Measurements from ENCODE around the gene UBN1. TPM values are rescaled to one million over a fixed set of nuclear protein-coding genes. Genes with fewer than 3 reads are reported as not detected.

Gene UBN1
- polyA plus RNA-seq, 1 donor (not counting 4 experiments of a cell fraction or from before 2014, with no cell fraction given), result 11.5 TPM

GRCh38 chr16:4805231-4805630 is 42.0 kb upstream of the UBN1 start:
- no peak overlapping the region for H2AFZ ChIP-seq (ENCODE audit: control insufficient read depth, low read length)
- no peaks in the 10 kb centered on the region for H4K20me1 ChIP-seq (ENCODE audit: control insufficient read depth, extremely low read depth, insufficient read depth, low read length)
- no peak for TF ChIP-seq CTCF (optimal IDR thresholded peaks at IDR 0.05 in 1 of 3, IDR thresholded peaks at IDR 0.05 in 1 of 3, conservative IDR thresholded peaks at IDR 0.05 in 1 of 3; ENCODE audit: extremely low read depth in 1 of 3, insufficient read depth in 2 of 3, low read length in 3 of 3)
- no peak for TF ChIP-seq EZH2 (IDR thresholded peaks at IDR 0.05; ENCODE audit: low read length)
- H3K79me2 ChIP-seq (ENCODE audit: control insufficient read depth, insufficient read depth, low read length), result no peaks in the 10 kb centered on the region
- DNase-seq (ENCODE audit: low read depth, low spot score) (no peak), FAIRE-seq (no peak)
- no peak overlapping the region for H3K9ac ChIP-seq (ENCODE audit: control insufficient read depth, extremely low read depth, insufficient read depth, low read length)
- dilution Hi-C loops (cut with MboI; ENCODE audit: extremely low pct_ligation_motif_present, low sequenced_read_pairs), result no loop called here
- H3K27me3 ChIP-seq (ENCODE audit: control insufficient read depth, extremely low read depth, insufficient read depth, low read length), result no peaks in the 10 kb centered on the region
- H3K9me1 ChIP-seq (ENCODE audit: control insufficient read depth, extremely low read depth, insufficient read depth, low read length), result no peaks in the 10 kb centered on the region
- peaks cover 8 to 13% of the 10 kb centered on the region in 2 experiments for H3K36me3 ChIP-seq (ENCODE audit: control insufficient read depth in 2 of 2, extremely low read depth in 1 of 2, insufficient read depth in 2 of 2, low read length in 2 of 2)
- H3K27ac ChIP-seq (ENCODE audit: control insufficient read depth, insufficient read depth, low read length), result no peak overlapping the region
- no peaks in the 10 kb centered on the region for H3K9me3 ChIP-seq (ENCODE audit: control insufficient read depth, low read depth, low read length)
- peaks cover 22% of the 10 kb centered on the region for H3K4me1 ChIP-seq (ENCODE audit: control insufficient read depth, extremely low read depth, insufficient read depth, low read length)
- H3K4me2 ChIP-seq (ENCODE audit: control insufficient read depth, extremely low read depth, insufficient read depth, low read depth, low read length), result no peak overlapping the region
- no peak overlapping the region for H3K4me3 ChIP-seq (ENCODE audit: control insufficient read depth in 2 of 3, extremely low read depth in 1 of 3, insufficient read depth in 2 of 3, low read depth in 1 of 3, low read length in 3 of 3)

GRCh38 chr16:4806280-4806679 is 41.0 kb upstream of the UBN1 start:
- FAIRE-seq (no peak), DNase-seq (ENCODE audit: low read depth, low spot score) (no peak)
- H3K4me2 ChIP-seq (ENCODE audit: control insufficient read depth, extremely low read depth, insufficient read depth, low read depth, low read length), result no peak overlapping the region
- H3K9me3 ChIP-seq (ENCODE audit: control insufficient read depth, low read depth, low read length), result no peaks in the 10 kb centered on the region
- H2AFZ ChIP-seq (ENCODE audit: control insufficient read depth, low read length), result no peak overlapping the region
- no peak overlapping the region for H3K9ac ChIP-seq (ENCODE audit: control insufficient read depth, extremely low read depth, insufficient read depth, low read length)
- H3K36me3 ChIP-seq (ENCODE audit: control insufficient read depth in 2 of 2, extremely low read depth in 1 of 2, insufficient read depth in 2 of 2, low read length in 2 of 2), result peaks cover 12 to 18% of the 10 kb centered on the region in 2 experiments
- no peaks in the 10 kb centered on the region for H4K20me1 ChIP-seq (ENCODE audit: control insufficient read depth, extremely low read depth, insufficient read depth, low read length)
- H3K27me3 ChIP-seq (ENCODE audit: control insufficient read depth, extremely low read depth, insufficient read depth, low read length), result no peaks in the 10 kb centered on the region
- peaks cover 13% of the 10 kb centered on the region for H3K4me1 ChIP-seq (ENCODE audit: control insufficient read depth, extremely low read depth, insufficient read depth, low read length)
- no peaks in the 10 kb centered on the region for H3K9me1 ChIP-seq (ENCODE audit: control insufficient read depth, extremely low read depth, insufficient read depth, low read length)
- H3K27ac ChIP-seq (ENCODE audit: control insufficient read depth, insufficient read depth, low read length), result no peak overlapping the region
- H3K79me2 ChIP-seq (ENCODE audit: control insufficient read depth, insufficient read depth, low read length), result no peaks in the 10 kb centered on the region
- no peak overlapping the region for H3K4me3 ChIP-seq (ENCODE audit: control insufficient read depth in 2 of 3, extremely low read depth in 1 of 3, insufficient read depth in 2 of 3, low read depth in 1 of 3, low read length in 3 of 3)
- dilution Hi-C loops (cut with MboI; ENCODE audit: extremely low pct_ligation_motif_present, low sequenced_read_pairs), result no loop called here
- TF ChIP-seq EZH2 (IDR thresholded peaks at IDR 0.05; ENCODE audit: low read length), result no peak
- TF ChIP-seq CTCF (optimal IDR thresholded peaks at IDR 0.05 in 1 of 3, IDR thresholded peaks at IDR 0.05 in 1 of 3, conservative IDR thresholded peaks at IDR 0.05 in 1 of 3; ENCODE audit: extremely low read depth in 1 of 3, insufficient read depth in 2 of 3, low read length in 3 of 3), result no peak
